Upper lobe of left lung (tissue), 6 donors: ENCODE data around the gene ING3. TPM values are rescaled to one million over a fixed set of nuclear protein-coding genes. Genes with fewer than 3 reads are reported as not detected.

Experiments
- ATAC-seq, 2 donors: fragments of 200-7000 bp; cut with Tn5 transposase; one replicate each; pipeline ENCODE4 v1.9.1; 2022; ENCODE audit warnings: mild to moderate bottlenecking in 2 of 2, moderate library complexity in 2 of 2; ENCODE audit not compliant: low FRiP score in 2 of 2
- DNase-seq, 2 donors: peaks; one replicate each; pipeline ENCODE4 v3.0.0-alpha.2; 2019 to 2020
- H3K27ac ChIP-seq, 4 donors: fragments of 200-600 bp; sonication (generic); one replicate each; pipeline ENCODE4 v1.5.1; 2016 to 2019
- H3K27me3 ChIP-seq, 4 donors: fragments of 200-600 bp; sonication (generic); one replicate each; pipeline ENCODE4 v1.5.1; 2017 to 2019
- H3K36me3 ChIP-seq, 4 donors: fragments of 200-600 bp; sonication (generic); one replicate each; pipeline ENCODE4 v1.5.1; 2016 to 2019
- H3K4me1 ChIP-seq, 4 donors: fragments of 200-600 bp; sonication (generic); one replicate each; pipeline ENCODE4 v1.5.1; 2018 to 2019
- H3K4me3 ChIP-seq, 4 donors: fragments of 200-600 bp; sonication (generic); one replicate each; pipeline ENCODE4 v1.5.1; 2017 to 2019; ENCODE audit warnings: mild to moderate bottlenecking in 2 of 4, moderate library complexity in 1 of 4
- H3K9me3 ChIP-seq, 4 donors: fragments of 200-600 bp; sonication (generic); one replicate each; pipeline ENCODE4 v1.5.1; 2018 to 2019
- EP300 ChIP-seq, 4 donors: sonication (generic); formaldehyde crosslinking; IDR thresholded peaks; one replicate each; pipeline ENCODE4 v1.5.1; 2017; ENCODE audit warnings: antibody characterized with exemption in 4 of 4, control low read depth in 2 of 4
- POLR2A ChIP-seq, 4 donors: fragments of 450-650 bp; IDR thresholded peaks; one replicate each; pipeline ENCODE4 v1.5.1; 2016 to 2017; ENCODE audit warnings: antibody characterized with exemption in 4 of 4, mild to moderate bottlenecking in 2 of 4
- POLR2AphosphoS5 ChIP-seq, 2 donors: sonication (generic); formaldehyde crosslinking; IDR thresholded peaks; one replicate each; pipeline ENCODE4 v1.5.1; 2017; ENCODE audit warnings: antibody characterized with exemption in 2 of 2
- WGBS, 2 donors: methylation state at CpG; one replicate each; pipeline ENCODE4 v1.1.5; 2017 to 2018; 5-methylcytosine and 5-hydroxymethylcytosine counted together
- total RNA-seq, 6 donors: library from RNA; depleted of rRNA in 4 of 6; stranded (reverse); fragments of >200 nt in 4 of 6; gene quantifications; one replicate each; pipeline versions ENCODE4 v1.1.0 to v1.2.1, GENCODE V29; 2016 to 2021
- TF ChIP-seq, protein P1 (sequence below), 6 experiments: fragments of 450-650 bp in 4 of 6; fragments of 200-600 bp in 2 of 6; sonication (generic) in 2 of 6; IDR thresholded peaks; one replicate each; pipeline ENCODE4 v1.5.1; 2016 to 2019; ENCODE audit warnings: antibody characterized with exemption in 6 of 6
- donor health status: DM: no; HTN: no; CAD: no; lungs with moderate emphysema.
- donor health status: DM: no; HTN: yes; CAD: no; lungs with severe emphysema.

ING3 gene
- total RNA-seq, 6 donors from 2014 or later: 6.3 to 28.8 (median 15.3) TPM

DNA sequence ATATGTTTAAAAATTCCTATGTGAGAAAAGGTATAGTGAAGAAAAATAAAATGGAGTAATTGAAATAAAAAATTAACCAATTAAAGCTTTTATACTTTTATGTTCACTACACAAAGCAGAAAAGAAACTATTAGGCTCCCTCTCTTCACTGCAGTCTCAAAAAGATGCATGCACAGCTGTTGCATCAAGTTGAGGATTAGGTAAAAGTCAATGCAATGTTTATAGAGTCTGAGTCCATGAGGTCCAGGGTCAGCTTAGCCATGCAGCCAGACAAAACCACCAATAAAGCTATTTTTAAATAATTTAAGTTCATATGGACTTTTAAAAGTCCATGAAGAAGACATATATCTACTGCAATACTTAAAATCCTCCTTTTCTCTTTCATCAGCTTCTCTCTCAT lies 31.1 kb upstream of the ING3 start:
- Histone ChIP-seq H3K27me3 (no peaks in the 10 kb centered on the region), H3K36me3 (no peaks in the 10 kb centered on the region), H3K27ac (no peak overlapping the region), H3K9me3 (no peaks in the 10 kb centered on the region), H3K4me1 (no peaks in the 10 kb centered on the region), H3K4me3 (no peak overlapping the region)
- DNase-seq (no peak), ATAC-seq (no peak)
- no peak for TF ChIP-seq POLR2AphosphoS5 (IDR thresholded peaks at IDR 0.05)

DNA sequence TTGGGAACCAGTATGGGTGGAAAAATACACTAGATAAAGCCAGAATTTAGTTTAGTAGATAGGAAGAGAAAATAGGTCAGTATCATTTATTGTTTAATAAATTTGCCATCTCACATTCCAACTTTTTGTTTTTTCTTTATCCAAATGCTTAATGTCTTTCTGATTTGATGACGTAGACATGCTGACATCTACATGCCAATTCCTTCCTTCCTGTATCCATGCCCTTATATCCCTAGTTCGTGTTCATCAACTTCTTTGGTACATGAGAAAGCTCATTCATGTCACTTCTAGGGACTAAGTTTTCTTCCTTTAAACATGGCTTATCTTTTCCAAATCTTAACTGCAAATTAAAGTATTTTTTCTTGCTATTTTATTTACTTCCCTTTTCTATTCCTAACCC lies 30.5 kb upstream of the ING3 start:
- Histone ChIP-seq H3K36me3 (no peaks in the 10 kb centered on the region), H3K27me3 (no peaks in the 10 kb centered on the region), H3K27ac (no peak overlapping the region), H3K9me3 (no peaks in the 10 kb centered on the region), H3K4me1 (no peaks in the 10 kb centered on the region), H3K4me3 (no peak overlapping the region)
- DNase-seq: no peak
- WGBS, 2 donors: 51 to 63% methylated on average over 2 of the region's 2 CpGs
- ATAC-seq: no peak
- TF ChIP-seq, protein P1, sequence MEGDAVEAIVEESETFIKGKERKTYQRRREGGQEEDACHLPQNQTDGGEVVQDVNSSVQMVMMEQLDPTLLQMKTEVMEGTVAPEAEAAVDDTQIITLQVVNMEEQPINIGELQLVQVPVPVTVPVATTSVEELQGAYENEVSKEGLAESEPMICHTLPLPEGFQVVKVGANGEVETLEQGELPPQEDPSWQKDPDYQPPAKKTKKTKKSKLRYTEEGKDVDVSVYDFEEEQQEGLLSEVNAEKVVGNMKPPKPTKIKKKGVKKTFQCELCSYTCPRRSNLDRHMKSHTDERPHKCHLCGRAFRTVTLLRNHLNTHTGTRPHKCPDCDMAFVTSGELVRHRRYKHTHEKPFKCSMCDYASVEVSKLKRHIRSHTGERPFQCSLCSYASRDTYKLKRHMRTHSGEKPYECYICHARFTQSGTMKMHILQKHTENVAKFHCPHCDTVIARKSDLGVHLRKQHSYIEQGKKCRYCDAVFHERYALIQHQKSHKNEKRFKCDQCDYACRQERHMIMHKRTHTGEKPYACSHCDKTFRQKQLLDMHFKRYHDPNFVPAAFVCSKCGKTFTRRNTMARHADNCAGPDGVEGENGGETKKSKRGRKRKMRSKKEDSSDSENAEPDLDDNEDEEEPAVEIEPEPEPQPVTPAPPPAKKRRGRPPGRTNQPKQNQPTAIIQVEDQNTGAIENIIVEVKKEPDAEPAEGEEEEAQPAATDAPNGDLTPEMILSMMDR (IDR thresholded peaks at IDR 0.05): no peak
- TF ChIP-seq POLR2AphosphoS5 (IDR thresholded peaks at IDR 0.05): no peak
- TF ChIP-seq POLR2A (IDR thresholded peaks at IDR 0.05): no peak
- no peak for TF ChIP-seq EP300 (IDR thresholded peaks at IDR 0.05)

DNA sequence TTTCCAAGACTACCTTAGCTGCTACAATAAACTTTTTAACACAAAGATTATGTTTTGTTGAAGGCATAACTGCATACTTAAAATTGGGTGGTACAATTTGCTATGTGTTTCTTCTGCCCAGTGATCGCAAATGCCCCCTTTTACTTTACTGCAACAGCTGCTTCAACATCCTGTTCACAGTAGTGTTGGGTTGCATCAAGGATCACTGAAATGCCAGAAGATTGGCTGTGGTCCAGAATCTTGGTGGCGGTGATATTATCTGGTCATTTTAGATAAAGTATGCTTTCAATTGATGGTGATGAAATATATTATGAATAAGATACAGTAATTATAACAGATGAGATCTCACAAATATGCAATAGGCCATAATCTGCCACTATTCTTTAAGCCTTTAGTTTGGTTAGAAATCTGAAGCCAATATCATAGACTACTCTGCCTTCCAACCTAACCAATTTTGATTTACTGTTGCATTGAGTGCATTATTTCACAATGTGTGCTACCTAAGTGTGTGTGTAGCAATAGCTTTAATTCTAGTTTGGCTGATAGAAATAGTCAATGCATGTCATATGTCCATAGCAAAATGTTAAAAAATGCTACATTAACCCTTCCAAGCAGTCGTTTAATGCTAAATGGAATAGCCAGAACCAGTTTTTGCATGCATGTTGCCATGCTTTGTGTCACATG lies 29.8 kb upstream of the ING3 start:
- H3K4me3 ChIP-seq: no peak overlapping the region
- WGBS, 2 donors: 59 to 68% methylated on average over 3 of the region's 3 CpGs
- DNase-seq (no peak), ATAC-seq (no peak)
- no peaks in the 10 kb centered on the region for H3K27me3 ChIP-seq
- TF ChIP-seq POLR2AphosphoS5 (IDR thresholded peaks at IDR 0.05): no peak
- TF ChIP-seq, protein P1 (IDR thresholded peaks at IDR 0.05): no peak
- no peak for TF ChIP-seq POLR2A (IDR thresholded peaks at IDR 0.05)
- no peak for TF ChIP-seq EP300 (IDR thresholded peaks at IDR 0.05)
- no peaks in the 10 kb centered on the region for H3K9me3 ChIP-seq
- H3K27ac ChIP-seq: no peak overlapping the region
- no peaks in the 10 kb centered on the region for H3K36me3 ChIP-seq
- H3K4me1 ChIP-seq: no peaks in the 10 kb centered on the region

DNA sequence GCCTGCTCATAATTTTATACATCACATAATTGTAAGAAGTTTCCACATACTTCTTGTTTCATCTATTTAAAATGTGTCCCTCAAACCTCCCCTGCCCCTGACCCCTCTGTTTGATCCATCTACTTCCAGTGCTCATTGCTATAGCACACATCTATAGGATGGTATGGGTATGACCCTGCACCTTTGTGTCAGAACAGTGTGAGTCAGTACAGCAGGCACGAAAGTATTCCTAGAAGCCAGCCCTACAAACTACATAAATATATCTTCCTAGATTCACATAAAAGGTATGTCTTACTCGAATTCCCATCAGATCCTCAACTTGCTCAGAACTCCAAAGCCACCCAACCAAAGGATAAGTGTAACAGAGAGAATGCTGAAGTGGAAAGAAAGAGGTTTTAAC lies 25.7 kb upstream of the ING3 start:
- H3K4me1 ChIP-seq: no peaks in the 10 kb centered on the region
- no peaks in the 10 kb centered on the region for H3K36me3 ChIP-seq
- WGBS, 2 donors: 75 to 91% methylated on average over 2 of the region's 2 CpGs
- no peaks in the 10 kb centered on the region for H3K9me3 ChIP-seq
- no peak for ATAC-seq
- no peaks in the 10 kb centered on the region for H3K27me3 ChIP-seq
- TF ChIP-seq EP300 (IDR thresholded peaks at IDR 0.05) (no peak), POLR2A (IDR thresholded peaks at IDR 0.05) (no peak), POLR2AphosphoS5 (IDR thresholded peaks at IDR 0.05) (no peak)
- TF ChIP-seq, protein P1 (IDR thresholded peaks at IDR 0.05): no peak
- no peak overlapping the region for H3K4me3 ChIP-seq
- DNase-seq: no peak
- no peak overlapping the region for H3K27ac ChIP-seq

DNA sequence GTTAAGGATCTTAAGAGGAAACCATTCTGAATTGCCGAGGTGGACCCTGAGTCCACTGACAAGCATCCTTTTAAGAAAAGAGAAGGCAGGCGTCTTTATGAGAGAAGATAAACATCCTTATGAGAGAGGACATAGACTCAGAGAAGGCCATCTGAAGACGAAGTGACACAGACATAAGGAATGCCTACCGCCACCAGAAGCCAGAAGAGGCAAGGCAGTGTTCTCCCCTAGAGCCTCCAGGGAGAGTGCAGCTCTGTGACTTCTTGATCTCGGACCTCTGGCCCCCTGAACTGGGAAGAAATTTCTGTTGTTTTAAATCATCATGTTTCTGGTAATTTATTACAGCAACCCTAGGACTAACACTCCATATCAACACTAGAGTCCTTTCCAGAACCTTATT lies 25.2 kb upstream of the ING3 start:
- ATAC-seq (no peak), DNase-seq (no peak)
- Histone ChIP-seq H3K4me1 (no peaks in the 10 kb centered on the region), H3K27me3 (no peaks in the 10 kb centered on the region), H3K36me3 (no peaks in the 10 kb centered on the region), H3K27ac (no peak overlapping the region), H3K9me3 (no peaks in the 10 kb centered on the region), H3K4me3 (no peak overlapping the region)
- TF ChIP-seq POLR2AphosphoS5 (IDR thresholded peaks at IDR 0.05) (no peak), EP300 (IDR thresholded peaks at IDR 0.05) (no peak), POLR2A (IDR thresholded peaks at IDR 0.05) (no peak)
- TF ChIP-seq, protein P1 (IDR thresholded peaks at IDR 0.05): no peak
- WGBS, 2 donors: 81 to 87% methylated on average over 5 of the region's 5 CpGs
